Measurements from ENCODE around the gene TCHHL1.

The TCHHL1 gene

DNA sequence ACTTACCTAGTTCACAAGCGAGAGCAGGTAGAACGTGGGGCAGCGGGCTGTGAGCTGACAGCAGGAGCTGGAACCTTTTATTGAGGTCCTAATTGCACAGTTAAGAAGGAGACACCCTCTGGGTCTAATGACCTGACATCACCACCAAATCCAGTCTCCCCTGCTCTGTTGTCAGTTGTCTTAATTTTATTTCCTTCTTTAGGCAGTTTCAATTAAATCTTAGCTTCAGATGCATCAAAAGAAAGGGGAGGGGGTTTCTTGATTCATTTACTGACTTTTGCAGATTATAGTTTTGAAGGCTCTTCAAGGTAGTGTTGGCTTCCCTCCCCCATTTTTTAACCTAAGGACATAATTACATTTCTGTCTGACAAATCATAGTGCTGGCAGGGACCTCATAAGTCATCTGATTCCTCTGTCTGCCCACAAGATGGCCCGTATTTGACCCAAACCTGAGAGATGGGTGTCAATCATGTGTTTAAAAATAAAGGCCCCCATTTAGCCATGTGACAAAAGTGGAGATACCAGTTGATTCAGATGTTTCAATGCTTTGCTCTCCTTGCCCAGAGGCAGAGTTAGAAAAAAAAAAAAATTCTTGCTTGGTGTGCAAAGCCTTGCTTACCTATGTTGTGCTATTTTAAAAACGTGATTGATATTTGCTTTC lies at the start of gene TCHHL1:
TCHHL1 (minus strand) TSS at position 51 of the 661 bp plus-strand sequence. CDS start 921 bp downstream, outside the sequence.
- no peak for DNase-seq (ENCODE audit: low read depth in 2 of 2)

- DNase-seq (ENCODE audit: low read depth in 2 of 2) = no peak
Measured at GRCh38 chr1:152137215-152137614, 48.4 kb upstream of the TCHHL1 start.

DNA sequence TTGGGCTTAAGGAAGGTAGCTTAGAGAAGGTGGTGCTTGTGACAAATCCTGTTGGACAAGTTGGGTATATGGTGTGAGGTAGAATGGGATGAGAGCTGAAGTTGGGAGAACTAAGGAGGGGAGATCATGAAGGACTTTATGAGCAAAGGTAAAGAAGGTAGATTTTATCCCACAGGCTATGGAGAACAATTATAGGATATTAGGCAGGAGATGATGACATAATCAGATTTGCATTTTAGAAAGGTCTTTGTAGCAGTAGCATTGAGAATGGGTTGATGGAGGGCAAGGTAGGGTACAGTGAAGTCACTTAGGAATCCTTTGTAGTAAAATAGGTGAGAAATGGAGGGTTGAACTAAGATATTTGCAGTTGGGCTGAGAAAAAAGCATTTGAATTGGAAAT lies 41.3 kb upstream of the TCHHL1 start:
- no peak for DNase-seq (ENCODE audit: low read depth in 2 of 2)

DNA sequence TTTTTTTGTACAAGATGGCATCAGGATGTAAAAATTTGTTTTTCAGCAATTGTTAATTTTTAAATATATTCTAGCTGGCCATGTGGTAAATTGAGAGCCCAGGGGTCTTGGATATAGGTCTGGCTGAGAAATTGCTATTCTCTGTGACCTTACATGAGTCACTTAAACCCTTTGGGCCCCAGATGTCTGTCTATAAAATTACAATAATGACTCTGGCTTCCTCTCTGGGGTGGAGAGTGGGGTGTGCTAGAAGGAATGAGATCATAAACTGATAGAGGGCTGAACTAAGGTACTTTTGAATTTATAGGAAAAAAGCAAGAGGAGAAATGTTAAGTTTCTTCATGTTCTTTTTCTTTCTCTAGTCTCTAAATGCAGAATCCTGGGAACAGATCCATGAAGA lies 38.8 kb upstream of the TCHHL1 start:
- DNase-seq (ENCODE audit: low read depth in 2 of 2) = no peak

GRCh38 chr1:152125834-152126443 lies 37.1 kb upstream of the TCHHL1 start:
- DNase-seq (ENCODE audit: low read depth in 2 of 2) = no peak

DNA sequence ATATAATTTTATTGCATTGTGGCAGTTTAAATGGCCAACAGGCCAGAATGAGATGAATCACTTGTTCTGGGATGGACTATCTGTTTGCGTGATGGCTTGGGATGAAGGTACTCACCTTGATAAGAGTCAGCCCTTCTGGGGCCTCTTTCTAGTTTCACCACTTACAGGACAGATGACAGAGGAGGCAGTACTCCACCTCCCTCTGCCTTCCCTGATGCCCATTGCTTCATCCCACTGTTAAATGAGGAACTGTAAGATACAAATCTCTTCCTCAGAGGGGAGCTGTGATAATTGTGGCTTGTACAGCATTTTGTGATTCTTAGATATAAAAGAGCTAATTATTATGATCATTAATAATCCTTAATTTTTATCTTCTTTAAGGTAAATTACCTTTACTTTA lies 30.1 kb upstream of the TCHHL1 start:
- no peak for DNase-seq (ENCODE audit: low read depth in 2 of 2)

- DNase-seq (ENCODE audit: low read depth in 2 of 2) = no peak
Measured at GRCh38 chr1:152115344-152115743, 26.5 kb upstream of the TCHHL1 start, which contains the start of gene TCHH. TSS of gene TCHH (minus strand) at chr1:152115444. CDS start at chr1:152114080, 1,364 bp downstream.

DNA sequence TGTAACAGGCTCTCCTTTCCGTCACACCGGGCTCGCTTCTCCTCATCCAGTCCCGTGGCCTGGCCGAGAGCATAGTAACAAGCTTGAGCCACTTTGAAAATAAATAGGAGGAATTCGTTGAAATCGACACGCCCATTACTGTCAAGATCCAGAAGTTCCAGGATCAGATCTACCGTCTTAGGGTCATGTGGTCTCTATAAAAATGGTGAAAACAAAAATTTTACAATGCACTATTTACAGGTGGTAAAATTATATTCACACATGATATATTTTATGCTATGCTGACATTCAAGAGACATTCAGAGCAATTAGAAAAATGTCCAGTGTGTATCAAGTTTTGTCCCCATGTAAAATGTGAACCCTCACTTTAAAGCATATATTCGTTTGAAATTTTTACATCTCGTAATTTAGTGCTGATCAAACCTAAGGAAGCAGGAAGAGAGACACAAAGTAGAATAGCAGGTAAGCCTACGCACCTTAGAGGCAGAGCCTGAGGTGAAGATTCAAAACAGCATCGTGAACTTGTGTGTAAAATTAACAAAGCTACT lies 24.1 kb upstream of the TCHHL1 start:
- DNase-seq (ENCODE audit: low read depth in 2 of 2) = no peak

DNA sequence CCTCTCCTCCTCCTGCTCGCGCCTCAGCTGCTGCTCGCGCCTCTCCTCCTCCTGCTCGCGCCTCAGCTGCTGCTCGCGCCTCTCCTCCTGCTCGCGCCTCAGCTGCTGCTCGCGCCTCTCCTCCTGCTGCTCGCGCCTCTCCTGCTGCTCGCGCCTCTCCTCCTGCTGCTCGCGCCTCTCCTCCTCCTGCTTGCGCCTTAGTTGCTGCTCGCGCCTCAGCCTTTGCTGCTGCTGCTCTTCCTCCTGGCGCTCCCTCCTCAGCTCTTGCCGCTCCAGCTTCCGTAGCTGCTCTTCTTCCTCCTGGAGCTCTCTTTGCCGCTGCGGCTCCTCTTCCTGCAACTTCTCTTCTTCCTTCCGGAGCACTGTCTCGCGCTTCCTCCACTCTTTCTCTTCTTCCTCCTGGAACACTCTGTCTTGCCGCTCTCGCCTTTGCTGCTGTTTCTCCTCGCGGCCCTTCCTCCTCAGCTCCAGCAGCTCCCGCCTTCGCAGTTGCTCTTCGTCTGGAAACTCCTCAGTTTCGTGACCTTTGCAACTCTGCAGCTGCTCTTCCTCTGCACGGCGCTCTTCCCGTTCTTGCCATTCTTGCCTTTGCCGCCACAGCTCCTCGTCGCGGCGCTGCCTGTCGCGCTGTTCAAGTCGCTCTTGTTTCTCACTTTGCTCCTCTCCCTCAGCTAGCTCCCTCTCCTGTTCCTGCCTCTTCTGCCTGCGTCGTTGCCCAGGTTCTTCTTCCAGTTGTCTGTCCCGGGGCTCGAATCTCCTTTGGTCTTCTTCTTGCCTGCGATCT lies 23.4 kb upstream of the TCHHL1 start:
- no peak for DNase-seq (ENCODE audit: low read depth in 2 of 2)

GRCh38 chr1:152111515-152111968 lies 22.7 kb upstream of the TCHHL1 start:
- no peak for DNase-seq (ENCODE audit: low read depth in 2 of 2)

DNA sequence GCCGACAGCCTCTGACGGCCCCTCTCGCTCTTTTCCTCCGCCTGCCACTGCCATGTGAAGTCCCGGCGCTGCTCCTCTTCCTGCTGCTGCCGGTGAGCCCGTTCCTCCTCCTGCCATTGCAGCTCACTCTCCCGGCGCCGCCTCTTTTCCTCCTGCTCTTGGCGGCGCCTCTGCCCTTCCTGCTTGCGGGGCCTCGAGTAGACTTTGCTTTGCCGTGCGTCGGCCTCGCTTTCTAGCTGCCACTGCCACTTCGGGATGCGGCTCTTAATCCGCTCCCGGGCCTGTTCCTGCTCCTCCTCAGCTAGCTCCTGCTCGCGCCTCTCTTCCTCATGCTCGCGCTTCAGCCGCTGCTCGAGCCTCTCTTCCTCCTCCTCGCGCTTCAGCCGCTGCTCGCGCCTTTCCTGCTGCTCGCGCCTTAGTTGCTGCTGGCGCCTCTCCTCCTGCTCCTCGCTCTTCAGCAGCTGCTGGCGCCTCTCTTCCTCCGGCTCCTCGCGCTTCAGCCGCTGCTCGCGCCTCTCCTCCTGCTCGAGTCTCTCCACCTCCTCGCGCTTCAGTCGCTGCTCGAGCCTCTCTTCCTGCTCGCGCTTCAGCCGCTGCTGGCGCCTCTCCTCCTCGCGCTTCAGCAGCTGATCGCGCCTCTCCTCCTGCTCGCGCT lies 22.1 kb upstream of the TCHHL1 start:
- DNase-seq (ENCODE audit: low read depth in 2 of 2) = no peak

DNA sequence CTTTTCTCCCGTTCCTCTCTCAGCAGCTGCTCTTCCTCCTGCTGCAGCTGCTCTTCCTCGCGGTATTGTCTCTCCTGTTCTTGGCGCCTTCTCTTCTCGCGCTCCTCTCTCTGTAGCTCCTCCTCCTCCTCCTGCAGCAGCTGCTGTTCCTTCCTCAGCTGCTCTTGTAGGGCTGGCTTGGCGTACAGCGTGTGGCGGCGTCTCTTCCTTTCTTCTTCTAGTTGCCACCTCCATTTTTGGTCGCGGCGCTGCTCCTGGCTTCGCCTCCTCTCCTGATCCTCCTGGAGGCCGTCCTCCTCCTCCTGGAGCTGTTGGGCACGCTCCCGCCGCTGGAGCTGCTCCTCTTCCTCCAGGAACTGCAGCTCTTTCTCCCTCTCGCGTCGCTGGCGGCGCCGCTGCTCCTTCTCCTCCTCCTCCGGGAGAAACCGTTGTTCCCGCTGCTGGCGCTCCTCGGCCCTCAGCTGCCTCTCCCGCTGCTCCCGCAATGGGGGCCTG lies 21.5 kb upstream of the TCHHL1 start:
- no peak for DNase-seq (ENCODE audit: low read depth in 2 of 2)

DNA sequence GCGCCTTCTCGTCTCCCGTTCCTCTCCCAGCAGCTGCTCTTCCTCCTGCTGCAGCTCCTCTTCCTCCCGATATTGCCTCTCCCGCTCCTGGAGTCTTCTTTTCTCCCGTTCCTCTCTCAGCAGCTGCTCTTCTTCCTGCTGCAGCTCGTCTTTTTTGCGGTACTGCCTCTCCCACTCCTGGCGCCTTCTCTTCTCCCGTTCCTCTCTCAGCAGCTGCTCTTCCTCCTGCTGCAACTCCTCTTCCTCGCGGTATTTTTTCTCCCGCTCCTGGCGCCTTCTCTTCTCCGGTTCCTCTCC lies 21.1 kb upstream of the TCHHL1 start:
- no peak for DNase-seq (ENCODE audit: low read depth in 2 of 2)

- no peak for DNase-seq (ENCODE audit: low read depth in 2 of 2)
Measured at GRCh38 chr1:152109231-152109997, 20.6 kb upstream of the TCHHL1 start.

DNA sequence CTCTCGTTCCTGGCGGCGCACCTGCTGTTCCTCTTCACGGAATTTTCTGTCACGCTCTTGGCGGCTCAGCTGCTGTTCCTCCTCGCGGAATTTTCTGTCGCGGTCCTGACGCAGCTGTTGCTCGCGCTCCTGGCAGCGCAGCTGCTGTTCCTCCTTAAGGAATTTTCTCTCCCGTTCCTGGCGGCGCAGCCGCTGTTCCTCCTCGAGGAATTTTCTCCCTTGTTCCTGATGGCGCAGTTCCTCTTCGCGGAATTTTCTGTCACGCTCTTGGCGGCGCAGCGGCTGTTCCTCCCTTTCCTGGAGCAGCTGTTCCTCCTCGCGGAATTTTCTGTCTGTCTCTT lies 20.0 kb upstream of the TCHHL1 start:
- DNase-seq (ENCODE audit: low read depth in 2 of 2) = no peak

DNA sequence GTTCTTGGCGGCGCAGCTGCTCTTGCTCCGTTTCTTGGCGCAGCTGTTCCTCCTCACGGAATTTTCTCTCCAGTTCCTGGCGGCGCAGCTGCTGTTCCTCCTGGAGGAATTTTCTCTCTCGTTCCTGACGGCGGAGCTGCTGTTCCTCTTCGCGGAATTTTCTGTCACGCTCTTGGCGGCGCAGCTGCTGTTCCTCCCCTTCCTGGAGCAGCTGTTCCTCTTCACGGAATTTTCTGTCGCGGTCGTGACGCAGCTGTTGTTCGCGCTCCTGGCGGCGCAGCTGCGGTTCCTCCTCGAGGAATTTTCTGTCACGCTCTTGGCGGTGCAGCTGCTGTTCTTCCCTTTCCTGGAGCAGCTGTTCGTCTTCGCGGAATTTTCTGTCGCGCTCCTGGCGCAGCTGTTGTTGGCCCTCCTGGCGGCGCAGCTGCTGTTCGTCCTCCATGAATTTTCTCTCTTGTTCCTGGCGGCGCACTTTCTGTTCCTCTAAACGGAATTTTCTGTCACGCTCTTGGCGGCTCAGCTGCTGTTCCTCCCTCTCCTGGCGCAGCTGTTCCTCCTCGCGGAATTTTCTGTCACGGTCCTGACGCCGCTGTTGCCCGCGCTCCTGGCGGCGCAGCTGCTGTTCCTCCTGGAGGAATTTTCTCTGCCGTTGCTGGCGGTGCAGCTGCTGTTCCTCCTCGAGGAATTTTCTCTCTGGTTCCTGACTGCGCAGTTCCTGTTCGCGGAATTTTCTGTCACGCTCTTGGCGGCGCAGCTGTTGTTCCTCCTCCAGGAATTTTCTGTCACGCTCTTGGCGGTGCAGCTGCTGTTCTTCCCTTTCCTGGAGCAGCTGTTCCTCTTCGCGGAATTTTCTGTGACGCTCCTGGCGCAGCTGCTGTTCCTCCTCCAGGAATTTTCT lies 19.4 kb upstream of the TCHHL1 start:
- no peak for DNase-seq (ENCODE audit: low read depth in 2 of 2)

DNA sequence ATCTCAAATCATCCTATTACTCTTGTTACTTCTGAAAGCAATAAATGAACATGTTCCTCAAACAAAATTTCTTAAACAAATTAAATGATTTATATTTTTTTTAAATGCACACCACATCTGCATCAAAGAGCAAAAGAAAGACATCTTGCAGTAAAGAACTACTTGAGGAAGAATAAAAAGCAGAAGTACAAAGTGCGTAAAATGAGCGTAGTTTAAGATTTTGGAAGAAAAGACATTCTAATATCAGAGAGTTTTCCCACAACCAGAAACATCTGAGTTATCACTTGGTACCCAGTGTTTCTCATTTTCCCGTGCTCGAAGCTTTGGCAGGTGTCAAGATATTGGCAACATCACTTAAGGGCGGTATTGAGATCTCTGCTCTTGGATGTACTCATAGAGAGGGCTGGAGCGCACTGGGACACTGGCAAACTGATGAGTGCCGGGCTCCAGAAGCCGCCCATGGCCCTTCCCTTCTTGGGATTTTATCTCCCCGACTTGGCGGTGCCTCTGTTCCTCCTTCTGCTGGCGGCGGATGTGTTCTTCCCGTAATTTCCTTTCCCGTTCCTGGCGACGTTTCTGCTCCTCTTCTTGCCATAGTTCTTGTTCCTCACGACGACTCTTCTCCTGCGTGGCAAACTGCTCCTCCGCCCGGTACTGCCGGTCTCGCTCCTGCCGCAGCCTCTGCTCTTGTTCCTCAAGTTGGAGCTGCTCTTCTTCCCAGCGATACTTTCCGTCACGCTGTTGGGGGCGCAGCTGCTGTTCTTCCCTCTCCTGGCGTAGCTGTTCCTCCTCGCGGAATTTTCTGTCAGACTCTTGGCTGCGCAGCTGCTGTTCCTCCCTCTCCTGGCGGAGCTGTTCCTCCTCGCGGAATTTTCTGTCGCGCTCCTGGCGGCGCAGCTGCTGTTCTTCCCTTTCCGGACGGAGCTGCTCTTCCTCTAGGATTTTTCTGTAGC lies 18.4 kb upstream of the TCHHL1 start:
- no peak for DNase-seq (ENCODE audit: low read depth in 2 of 2)

DNA sequence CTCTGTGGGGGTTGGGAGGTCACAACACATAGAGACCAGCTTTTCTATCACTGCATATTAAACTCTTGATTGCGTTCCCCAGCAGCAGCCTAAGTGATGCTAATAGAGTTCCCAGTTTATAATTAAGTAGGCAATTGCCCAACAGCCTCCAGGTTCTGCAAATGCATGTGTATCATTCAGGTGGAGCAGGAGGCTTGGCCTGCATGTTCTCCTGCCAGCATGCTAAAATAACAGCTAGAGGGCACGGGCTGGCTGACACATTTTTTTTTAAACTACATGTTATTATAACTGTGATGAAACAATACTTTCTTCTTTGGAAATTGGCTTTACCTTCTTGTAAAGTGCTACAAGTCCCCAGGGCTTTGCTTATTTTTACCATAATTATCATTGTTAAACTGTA lies 16.0 kb upstream of the TCHHL1 start:
- no peak for DNase-seq (ENCODE audit: low read depth in 2 of 2)

DNA sequence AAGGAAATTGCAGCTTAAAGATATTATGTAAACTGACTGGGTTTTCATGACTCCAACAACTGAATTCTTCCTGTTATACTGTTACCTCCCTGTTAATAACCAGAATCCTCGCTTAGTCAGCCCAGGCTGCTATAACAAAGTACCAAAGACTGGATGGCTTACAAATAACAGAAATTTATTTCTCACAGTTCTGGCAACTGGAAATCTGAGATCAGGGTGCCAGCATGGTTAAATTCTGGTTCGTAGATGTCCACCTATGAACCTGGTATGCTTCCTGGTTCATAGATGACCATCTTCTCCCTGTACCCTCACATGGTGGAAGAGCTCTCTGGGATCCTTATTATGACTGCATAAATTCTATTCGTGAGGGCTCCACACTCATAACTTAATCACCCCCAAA lies 8.1 kb upstream of the TCHHL1 start:
- no peak for DNase-seq (ENCODE audit: low read depth in 2 of 2)

All from activated CD8-positive, alpha-beta memory T cell treated with anti-CD3 and anti-CD28 coated beads for 4 hours (primary cell).